NCI-H2196 treated with DMSO at 0.1 percent for 48 hours (cell line): ENCODE measurements around the gene RNU1-3.
"Not testable (repeated sequence)": the region's sequence is repeated elsewhere in the genome, so short reads cannot be mapped to it uniquely, and the experiment has no call there.

Experiments
- DNase-seq: peaks from one replicate; lab custom pipeline; 2025; ENCODE audit not compliant: unreplicated experiment; lab: John Stamatoyannopoulos, UW

RNU1-3 gene

GRCh38 chr1:16658234-16658633, 8.5 kb downstream of the RNU1-3 start:
- not testable (repeated sequence) for DNase-seq

GRCh38 chr1:16656981-16657683, 9.6 kb downstream of the RNU1-3 start:
- DNase-seq = not testable (repeated sequence)

GRCh38 chr1:16656574-16656973, 10.2 kb downstream of the RNU1-3 start:
- not testable (repeated sequence) for DNase-seq

GRCh38 chr1:16651560-16651959, 15.2 kb downstream of the RNU1-3 start:
- not testable (repeated sequence) for DNase-seq

GRCh38 chr1:16649960-16650359, 16.8 kb downstream of the RNU1-3 start:
- not testable (repeated sequence) for DNase-seq

GRCh38 chr1:16649390-16649789, 17.4 kb downstream of the RNU1-3 start:
- not testable (repeated sequence) for DNase-seq

- not testable (repeated sequence) for DNase-seq
These were observed 18.0 kb downstream of the RNU1-3 start for GRCh38 chr1:16648756-16649155.

GRCh38 chr1:16648250-16648649, 18.5 kb downstream of the RNU1-3 start:
- not testable (repeated sequence) for DNase-seq

- DNase-seq = not testable (repeated sequence)
These were observed 19.3 kb downstream of the RNU1-3 start for GRCh38 chr1:16647179-16648176.

- DNase-seq = not testable (repeated sequence)
These were observed 20.0 kb downstream of the RNU1-3 start for GRCh38 chr1:16646716-16647115.

- DNase-seq = not testable (repeated sequence)
These were observed 20.6 kb downstream of the RNU1-3 start for GRCh38 chr1:16646061-16646664.

GRCh38 chr1:16645271-16646060, 21.3 kb downstream of the RNU1-3 start:
- not testable (repeated sequence) for DNase-seq

GRCh38 chr1:16644482-16645270, 22.1 kb downstream of the RNU1-3 start:
- peak; percentile 95 for DNase-seq

- DNase-seq = no peak
These were observed 22.6 kb downstream of the RNU1-3 start for GRCh38 chr1:16644193-16644481.

GRCh38 chr1:16643476-16644192, 23.1 kb downstream of the RNU1-3 start:
- DNase-seq = not testable (repeated sequence)

- DNase-seq = not testable (repeated sequence)
These were observed 23.7 kb downstream of the RNU1-3 start for GRCh38 chr1:16643001-16643411.

- not testable (repeated sequence) for DNase-seq
These were observed 24.5 kb downstream of the RNU1-3 start for GRCh38 chr1:16642025-16642966.
